CD4-positive, alpha-beta T cell treated with Interleukin-17A for 4 hours (primary cell): ENCODE measurements around the gene C12orf56.
"Not testable (repeated sequence)": the region's sequence is repeated elsewhere in the genome, so short reads cannot be mapped to it uniquely, and the experiment has no call there.

Experiments used
- DNase-seq: peaks from one replicate; pipeline ENCODE4 v3.0.0-alpha.2; 2020; ENCODE audit warnings: mixed read lengths

The C12orf56 gene

GRCh38 chr12:64296301-64296700 is 94.3 kb downstream of the C12orf56 start:
- no peak for DNase-seq

GRCh38 chr12:64293654-64294364 is 96.7 kb downstream of the C12orf56 start:
- DNase-seq = no peak

- not testable (repeated sequence) for DNase-seq
Measured at GRCh38 chr12:64293174-64293573, 97.4 kb downstream of the C12orf56 start.

GRCh38 chr12:64286521-64286920 is 104.0 kb downstream of the C12orf56 start:
- DNase-seq = no peak

- DNase-seq = no peak
Measured at GRCh38 chr12:64284256-64284655, 106.3 kb downstream of the C12orf56 start.

- DNase-seq = no peak
Measured at GRCh38 chr12:64278421-64278820, 112.1 kb downstream of the C12orf56 start.

GRCh38 chr12:64273527-64274403 is 116.8 kb downstream of the C12orf56 start:
- peak; percentile 39 for DNase-seq

GRCh38 chr12:64270411-64270810 is 120.1 kb downstream of the C12orf56 start:
- no peak for DNase-seq

- no peak for DNase-seq
Measured at GRCh38 chr12:64269161-64269560, 121.4 kb downstream of the C12orf56 start.

GRCh38 chr12:64268409-64268808 is 122.1 kb downstream of the C12orf56 start:
- no peak for DNase-seq

GRCh38 chr12:64265839-64266238 is 124.7 kb downstream of the C12orf56 start:
- DNase-seq = no peak

- DNase-seq = no peak
Measured at GRCh38 chr12:64261813-64262212, 128.7 kb downstream of the C12orf56 start.

- DNase-seq = no peak
Measured at GRCh38 chr12:64258576-64258975, 132.0 kb downstream of the C12orf56 start.

GRCh38 chr12:64256166-64256800 is 134.3 kb downstream of the C12orf56 start:
- no peak for DNase-seq

- DNase-seq = no peak
Measured at GRCh38 chr12:64255249-64255648, 135.3 kb downstream of the C12orf56 start.

GRCh38 chr12:64253356-64253755 is 137.2 kb downstream of the C12orf56 start:
- DNase-seq = no peak

GRCh38 chr12:64252681-64253080 is 137.9 kb downstream of the C12orf56 start:
- DNase-seq = no peak

GRCh38 chr12:64243809-64244208 is 146.7 kb downstream of the C12orf56 start:
- DNase-seq = no peak

GRCh38 chr12:64240781-64241180 is 149.8 kb downstream of the C12orf56 start:
- DNase-seq = no peak

GRCh38 chr12:64237382-64237781 is 153.2 kb downstream of the C12orf56 start:
- no peak for DNase-seq

- no peak for DNase-seq
Measured at GRCh38 chr12:64236549-64236948, 154.0 kb downstream of the C12orf56 start.

- DNase-seq = no peak
Measured at GRCh38 chr12:64232196-64232595, 158.4 kb downstream of the C12orf56 start.

GRCh38 chr12:64229796-64230195 is 160.8 kb downstream of the C12orf56 start:
- DNase-seq = no peak

GRCh38 chr12:64229240-64229639 is 161.3 kb downstream of the C12orf56 start:
- no peak for DNase-seq
